ENCODE results near the gene RAB6A. TPM values are rescaled to one million over a fixed set of nuclear protein-coding genes. Genes with fewer than 3 reads are reported as not detected.
A peak's percentile ranks its signal among the peaks of the same experiment; 100 is the strongest.
"Not testable (repeated sequence)": the region's sequence is repeated elsewhere in the genome, so short reads cannot be mapped to it uniquely, and the experiment has no call there.

Gene RAB6A
- total RNA-seq, 1 experiment from 2014 or later = 142 TPM

- Histone ChIP-seq H3K27ac (no peak overlapping the region), H2AFZ (no peak overlapping the region), H3K27me3 (ENCODE audit: insufficient read depth, low read depth) (no peaks in the 10 kb centered on the region), H3F3A (ENCODE audit: insufficient read depth, low read depth) (peaks cover 16% of the 10 kb centered on the region), H3K4me3 (no peak overlapping the region), H3K4me1 (replicated peaks; ENCODE audit: insufficient read depth) (no peaks in the 10 kb centered on the region), H4K20me1 (ENCODE audit: insufficient read depth) (peaks cover 68% of the 10 kb centered on the region), H3K79me2 (ENCODE audit: low read depth) (peaks cover 79% of the 10 kb centered on the region), H3K9me3 (ENCODE audit: insufficient read depth, low read depth) (no peaks in the 10 kb centered on the region), H3K36me3 (ENCODE audit: low read depth) (no peaks in the 10 kb centered on the region), H3K4me2 (no peak overlapping the region), H3K9me2 (ENCODE audit: insufficient read depth) (no peaks in the 10 kb centered on the region)
- CTCF ChIA-PET = interaction anchor here (0.5 kb wide), 1 partner anchor 77 kb away, joined by 4 read pairs; no protein-coding TSS in a partner anchor
- BruUV-seq (replicated peaks) = no TSS peak
- POLR2A ChIA-PET (ENCODE audit: unreplicated experiment) = no interaction called here
- TF ChIP-seq CTCF (conservative IDR thresholded peaks at IDR 0.05) (no peak), EZH2 (IDR thresholded peaks at IDR 0.05; ENCODE audit: low read depth) (no peak)
- no peak for DNase-seq
- intact Hi-C loops (cut with micrococcal nuclease; ENCODE audit: unreplicated experiment) = no loop called here
Measured at GRCh38 chr11:73743045-73743444, 17.8 kb downstream of the RAB6A start.

- H3K27ac ChIP-seq; CTCF ChIA-PET; DNase-seq; BruUV-seq (replicated peaks); H3K36me3 ChIP-seq (ENCODE audit: low read depth); H2AFZ ChIP-seq; H3K9me3 ChIP-seq (ENCODE audit: insufficient read depth, low read depth); H3K4me1 ChIP-seq (replicated peaks; ENCODE audit: insufficient read depth); H3F3A ChIP-seq (ENCODE audit: insufficient read depth, low read depth); H3K4me3 ChIP-seq; H3K4me2 ChIP-seq; intact Hi-C loops (cut with micrococcal nuclease; ENCODE audit: unreplicated experiment); POLR2A ChIA-PET (ENCODE audit: unreplicated experiment); H3K9me2 ChIP-seq (ENCODE audit: insufficient read depth); H3K27me3 ChIP-seq (ENCODE audit: insufficient read depth, low read depth): not testable (repeated sequence)
- Histone ChIP-seq H3K79me2 (ENCODE audit: low read depth) (peaks cover 75% of the 10 kb centered on the region), H4K20me1 (ENCODE audit: insufficient read depth) (peaks cover 73% of the 10 kb centered on the region)
Measured at GRCh38 chr11:73735959-73736358, 24.9 kb downstream of the RAB6A start.

GRCh38 chr11:73734993-73735392, 25.9 kb downstream of the RAB6A start:
- Histone ChIP-seq H4K20me1 (ENCODE audit: insufficient read depth) (peaks cover 78% of the 10 kb centered on the region), H3K27ac (peak overlapping the region; percentile 25; the same call in 1 of the 2 replicates), H3K27me3 (ENCODE audit: insufficient read depth, low read depth) (no peaks in the 10 kb centered on the region), H3K4me2 (no peak overlapping the region), H3F3A (ENCODE audit: insufficient read depth, low read depth) (0 out of 2 replicates have a peak, but pooled peaks cover 5% of the 10 kb centered on the region), H3K9me3 (ENCODE audit: insufficient read depth, low read depth) (no peaks in the 10 kb centered on the region; the same call in 1 of the 2 replicates), H3K4me1 (replicated peaks; ENCODE audit: insufficient read depth) (no peaks in the 10 kb centered on the region), H3K9me2 (ENCODE audit: insufficient read depth) (no peaks in the 10 kb centered on the region), H3K36me3 (ENCODE audit: low read depth) (peaks cover 17% of the 10 kb centered on the region; the same call in 1 of the 2 replicates), H3K4me3 (no peak overlapping the region), H2AFZ (no peak overlapping the region), H3K79me2 (ENCODE audit: low read depth) (peaks cover 72% of the 10 kb centered on the region)
- ChIA-PET CTCF (no interaction called here), POLR2A (ENCODE audit: unreplicated experiment) (interaction anchor here (0.6 to 0.7 kb wide), 3 partner anchors 13 to 112 kb away, joined by 4 to 7 read pairs (median 6); no protein-coding TSS in a partner anchor)
- intact Hi-C loops (cut with micrococcal nuclease; ENCODE audit: unreplicated experiment) = no loop called here
- no TSS peak for BruUV-seq (replicated peaks)
- TF ChIP-seq CTCF (conservative IDR thresholded peaks at IDR 0.05) (no peak), EZH2 (IDR thresholded peaks at IDR 0.05; ENCODE audit: low read depth) (no peak)
- no peak for DNase-seq

GRCh38 chr11:73734011-73734410, 26.9 kb downstream of the RAB6A start:
- BruUV-seq (replicated peaks); H3F3A ChIP-seq (ENCODE audit: insufficient read depth, low read depth); H3K9me3 ChIP-seq (ENCODE audit: insufficient read depth, low read depth); intact Hi-C loops (cut with micrococcal nuclease; ENCODE audit: unreplicated experiment); H3K27ac ChIP-seq; H3K27me3 ChIP-seq (ENCODE audit: insufficient read depth, low read depth); H3K4me1 ChIP-seq (replicated peaks; ENCODE audit: insufficient read depth); POLR2A ChIA-PET (ENCODE audit: unreplicated experiment); H3K9me2 ChIP-seq (ENCODE audit: insufficient read depth); DNase-seq; H3K4me2 ChIP-seq; H3K4me3 ChIP-seq; H2AFZ ChIP-seq; CTCF ChIA-PET: not testable (repeated sequence)
- H4K20me1 ChIP-seq (ENCODE audit: insufficient read depth) = peaks cover 70% of the 10 kb centered on the region
- peaks cover 64% of the 10 kb centered on the region for H3K79me2 ChIP-seq (ENCODE audit: low read depth)
- H3K36me3 ChIP-seq (ENCODE audit: low read depth) = peaks cover 23% of the 10 kb centered on the region; the same call in 1 of the 2 replicates

- H3K9me2 ChIP-seq (ENCODE audit: insufficient read depth); H3F3A ChIP-seq (ENCODE audit: insufficient read depth, low read depth); H3K4me2 ChIP-seq; POLR2A ChIA-PET (ENCODE audit: unreplicated experiment); H3K4me3 ChIP-seq; DNase-seq; H2AFZ ChIP-seq; H3K27ac ChIP-seq; H3K4me1 ChIP-seq (replicated peaks; ENCODE audit: insufficient read depth); H3K27me3 ChIP-seq (ENCODE audit: insufficient read depth, low read depth); BruUV-seq (replicated peaks); intact Hi-C loops (cut with micrococcal nuclease; ENCODE audit: unreplicated experiment); CTCF ChIA-PET; H3K9me3 ChIP-seq (ENCODE audit: insufficient read depth, low read depth): not testable (repeated sequence)
- peaks cover 61% of the 10 kb centered on the region for H4K20me1 ChIP-seq (ENCODE audit: insufficient read depth)
- H3K36me3 ChIP-seq (ENCODE audit: low read depth) = peaks cover 24% of the 10 kb centered on the region; the same call in 1 of the 2 replicates
- peaks cover 54% of the 10 kb centered on the region for H3K79me2 ChIP-seq (ENCODE audit: low read depth)
Measured at GRCh38 chr11:73732936-73733335, 27.9 kb downstream of the RAB6A start.
